OCI-LY7 (cell line): ENCODE measurements around the gene JAKMIP3.

Experiments
- EZH2phosphoT487 ChIP-seq: fragments of 200-600 bp; sonication (generic); IDR thresholded peaks from 2 replicates; pipeline ENCODE4 v1.6.1; 2018; ENCODE audit warnings: low read depth, borderline replicate concordance, mild to moderate bottlenecking, mixed run types, antibody characterized with exemption, low read length, moderate library complexity, mixed read lengths
- TF ChIP-seq, protein P1 (sequence below): fragments of 200-600 bp; sonication (generic); conservative IDR thresholded peaks from 2 replicates; pipeline ENCODE4 v1.5.1; 2014; ENCODE audit warnings: mild to moderate bottlenecking, antibody characterized with exemption, low read length, moderate library complexity, mixed read lengths

DNA sequence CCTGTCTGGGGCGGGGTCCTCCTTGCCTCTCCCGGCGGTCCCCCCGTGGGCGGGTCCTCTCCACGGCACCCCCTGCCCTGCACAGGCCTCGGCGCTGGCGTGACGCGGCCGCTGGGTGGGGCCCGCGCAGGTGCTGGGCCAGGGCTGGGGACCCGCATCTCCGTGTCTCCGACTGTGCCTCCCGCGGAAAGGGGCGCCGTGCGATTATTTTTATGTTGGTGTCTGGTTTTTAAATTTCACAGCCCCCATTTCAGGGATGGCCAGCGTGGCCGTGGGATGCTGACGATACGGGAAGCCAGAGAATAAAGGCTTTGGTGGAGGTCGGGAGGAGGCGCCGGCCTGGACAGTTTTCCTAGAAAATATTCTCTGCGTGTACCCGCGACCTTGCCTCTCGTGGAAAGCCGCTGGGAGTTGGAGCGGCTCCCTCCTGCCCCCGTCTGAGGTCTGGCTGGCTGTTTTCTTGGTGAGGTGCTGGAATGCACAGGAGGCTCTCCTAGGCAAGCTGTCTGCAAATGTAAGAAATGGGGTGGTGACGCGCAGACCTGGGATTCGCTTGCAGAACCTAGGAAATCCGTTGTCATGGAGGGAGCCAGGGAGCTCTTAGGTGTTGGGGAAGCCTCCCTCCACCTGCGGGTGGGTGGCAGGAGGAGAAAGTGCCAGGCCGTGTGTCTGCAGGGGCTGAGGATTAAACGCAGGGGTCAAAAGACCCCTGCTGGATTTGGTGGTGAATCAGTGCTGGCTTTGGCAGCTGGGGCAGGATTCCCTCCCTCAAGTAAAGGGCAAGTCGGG, 28.7 kb upstream of the JAKMIP3 start:
- TF ChIP-seq, protein P1, sequence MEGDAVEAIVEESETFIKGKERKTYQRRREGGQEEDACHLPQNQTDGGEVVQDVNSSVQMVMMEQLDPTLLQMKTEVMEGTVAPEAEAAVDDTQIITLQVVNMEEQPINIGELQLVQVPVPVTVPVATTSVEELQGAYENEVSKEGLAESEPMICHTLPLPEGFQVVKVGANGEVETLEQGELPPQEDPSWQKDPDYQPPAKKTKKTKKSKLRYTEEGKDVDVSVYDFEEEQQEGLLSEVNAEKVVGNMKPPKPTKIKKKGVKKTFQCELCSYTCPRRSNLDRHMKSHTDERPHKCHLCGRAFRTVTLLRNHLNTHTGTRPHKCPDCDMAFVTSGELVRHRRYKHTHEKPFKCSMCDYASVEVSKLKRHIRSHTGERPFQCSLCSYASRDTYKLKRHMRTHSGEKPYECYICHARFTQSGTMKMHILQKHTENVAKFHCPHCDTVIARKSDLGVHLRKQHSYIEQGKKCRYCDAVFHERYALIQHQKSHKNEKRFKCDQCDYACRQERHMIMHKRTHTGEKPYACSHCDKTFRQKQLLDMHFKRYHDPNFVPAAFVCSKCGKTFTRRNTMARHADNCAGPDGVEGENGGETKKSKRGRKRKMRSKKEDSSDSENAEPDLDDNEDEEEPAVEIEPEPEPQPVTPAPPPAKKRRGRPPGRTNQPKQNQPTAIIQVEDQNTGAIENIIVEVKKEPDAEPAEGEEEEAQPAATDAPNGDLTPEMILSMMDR = no peak
- TF ChIP-seq EZH2phosphoT487 = no peak
